ENCODE measurements around the gene HS2ST1. TPM values are rescaled to one million over a fixed set of nuclear protein-coding genes. Genes with fewer than 3 reads are reported as not detected.

Gene HS2ST1
- polyA plus RNA-seq, 2 of the 4 experiments (the other 2 are of a cell fraction): 15.7 to 26.7 TPM

- TF ChIP-seq CTCF (IDR thresholded peaks at IDR 0.05) (no peak), TP53 (CRISPR knock-in tag; IDR thresholded peaks at IDR 0.05) (no peak), CBX8 (IDR thresholded peaks at IDR 0.05) (no peak), FOSB (CRISPR knock-in tag; IDR thresholded peaks at IDR 0.05) (no peak), HES2 (IDR thresholded peaks at IDR 0.05) (no peak)
These were observed 86.0 kb downstream of the HS2ST1 start (continued) for GRCh38 chr1:87000460-87000859.

- TF ChIP-seq REST (IDR thresholded peaks at IDR 0.05): no peak
- TF ChIP-seq HOXA7 (CRISPR knock-in tag; IDR thresholded peaks at IDR 0.05): no peak
- TF ChIP-seq TFCP2L1 (CRISPR knock-in tag; IDR thresholded peaks at IDR 0.05): no peak
- no peak for TF ChIP-seq BHLHE40 (IDR thresholded peaks at IDR 0.05; ENCODE audit: low read depth, low read length)
- TF ChIP-seq HOXB5 (CRISPR knock-in tag; IDR thresholded peaks at IDR 0.05): no peak
- no peak for TF ChIP-seq ESRRA (IDR thresholded peaks at IDR 0.05; ENCODE audit: borderline replicate concordance, low read length)
- no peak for TF ChIP-seq ATOH8 (CRISPR knock-in tag; IDR thresholded peaks at IDR 0.05; ENCODE audit: low read depth)
- no peak for TF ChIP-seq CBX8 (IDR thresholded peaks at IDR 0.05)
- TF ChIP-seq FOSL2 (IDR thresholded peaks at IDR 0.05): no peak
- TF ChIP-seq FOSL2 (CRISPR knock-in tag; IDR thresholded peaks at IDR 0.05): no peak
- no peak for TF ChIP-seq HOXB13 (CRISPR knock-in tag; IDR thresholded peaks at IDR 0.05; ENCODE audit: low read depth)
- no peak for TF ChIP-seq ZFP36 (IDR thresholded peaks at IDR 0.05; ENCODE audit: borderline replicate concordance, partially characterized antibody)
- no peak for TF ChIP-seq HMGXB4 (CRISPR knock-in tag; IDR thresholded peaks at IDR 0.05; ENCODE audit: borderline replicate concordance)
- no peak for TF ChIP-seq POLR2AphosphoS2 (conservative IDR thresholded peaks at IDR 0.05; ENCODE audit: low read length)
- TF ChIP-seq CBX2 (IDR thresholded peaks at IDR 0.05; ENCODE audit: borderline replicate concordance, low read depth): no peak
- TF ChIP-seq GATA3 (IDR thresholded peaks at IDR 0.05; ENCODE audit: borderline replicate concordance): no peak
- no peak for TF ChIP-seq EHF (CRISPR knock-in tag; IDR thresholded peaks at IDR 0.05)
These were observed 90.4 kb downstream of the HS2ST1 start for GRCh38 chr1:87004857-87005256.

More at GRCh38 chr1:87004857-87005256, 90.4 kb downstream of the HS2ST1 start:
- WGBS (ENCODE audit: missing lambda C conversion rate): 83% methylated on average over 1 of the region's 1 CpG
- FAIRE-seq: no peak
- CTCF ChIA-PET: no interaction called here
- Histone ChIP-seq H3K27ac (no peak overlapping the region), H3K4me3 (no peak overlapping the region), H3K4me2 (no peak overlapping the region), H3K4me1 (no peaks in the 10 kb centered on the region), H3K9me3 (no peaks in the 10 kb centered on the region)
- no peak for ATAC-seq
- no peak for DNase-seq (ENCODE audit: low read depth in 1 of 2, low spot score in 1 of 2)
- POLR2A ChIA-PET: no interaction called here
